Measurements from ENCODE around the gene GET3. TPM values are rescaled to one million over a fixed set of nuclear protein-coding genes. Genes with fewer than 3 reads are reported as not detected.

GET3 gene
- total RNA-seq, 4 donors from 2014 or later = 70.7 to 88.8 (median 83.3) TPM

DNA sequence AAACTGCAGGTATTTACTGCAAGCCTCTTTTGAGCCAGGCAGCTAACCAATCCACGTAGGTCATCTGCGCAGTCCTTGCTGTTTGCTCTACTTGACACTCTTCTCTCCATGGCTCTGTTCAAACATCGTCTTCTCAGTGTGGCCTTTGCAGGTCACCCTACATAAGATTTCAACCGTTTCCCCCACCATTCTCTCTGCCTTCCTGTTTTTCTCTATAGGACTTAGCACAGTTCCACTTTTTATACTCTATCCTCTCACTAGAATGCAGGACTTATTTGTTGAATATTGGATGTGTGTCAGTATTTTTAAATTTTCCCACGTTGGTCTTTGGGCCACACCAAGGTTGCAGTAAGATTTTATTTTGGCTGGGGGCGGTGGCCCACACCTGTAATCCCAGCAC, 39.2 kb upstream of the GET3 start:
- 83 to 85% methylated on average over 6 of the region's 6 CpGs for WGBS, 2 donors
- H3K4me3 ChIP-seq (replicated peaks in 1 of 3) = no peak overlapping the region
- no peak for TF ChIP-seq POLR2A (IDR thresholded peaks at IDR 0.05)
- TF ChIP-seq, protein P1, sequence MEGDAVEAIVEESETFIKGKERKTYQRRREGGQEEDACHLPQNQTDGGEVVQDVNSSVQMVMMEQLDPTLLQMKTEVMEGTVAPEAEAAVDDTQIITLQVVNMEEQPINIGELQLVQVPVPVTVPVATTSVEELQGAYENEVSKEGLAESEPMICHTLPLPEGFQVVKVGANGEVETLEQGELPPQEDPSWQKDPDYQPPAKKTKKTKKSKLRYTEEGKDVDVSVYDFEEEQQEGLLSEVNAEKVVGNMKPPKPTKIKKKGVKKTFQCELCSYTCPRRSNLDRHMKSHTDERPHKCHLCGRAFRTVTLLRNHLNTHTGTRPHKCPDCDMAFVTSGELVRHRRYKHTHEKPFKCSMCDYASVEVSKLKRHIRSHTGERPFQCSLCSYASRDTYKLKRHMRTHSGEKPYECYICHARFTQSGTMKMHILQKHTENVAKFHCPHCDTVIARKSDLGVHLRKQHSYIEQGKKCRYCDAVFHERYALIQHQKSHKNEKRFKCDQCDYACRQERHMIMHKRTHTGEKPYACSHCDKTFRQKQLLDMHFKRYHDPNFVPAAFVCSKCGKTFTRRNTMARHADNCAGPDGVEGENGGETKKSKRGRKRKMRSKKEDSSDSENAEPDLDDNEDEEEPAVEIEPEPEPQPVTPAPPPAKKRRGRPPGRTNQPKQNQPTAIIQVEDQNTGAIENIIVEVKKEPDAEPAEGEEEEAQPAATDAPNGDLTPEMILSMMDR (IDR thresholded peaks at IDR 0.05) = no peak
- H3K27me3 ChIP-seq = no peaks in the 10 kb centered on the region
- H3K4me1 ChIP-seq = peaks cover 8 to 16% of the 10 kb centered on the region in 2 donors
- no peaks in the 10 kb centered on the region for H3K9me3 ChIP-seq
- peaks cover 24 to 29% of the 10 kb centered on the region in 2 donors for H3K36me3 ChIP-seq
- no peak for DNase-seq
- no peak overlapping the region for H3K27ac ChIP-seq
- intact Hi-C loops (cut with DNase I) = no loop called here

DNA sequence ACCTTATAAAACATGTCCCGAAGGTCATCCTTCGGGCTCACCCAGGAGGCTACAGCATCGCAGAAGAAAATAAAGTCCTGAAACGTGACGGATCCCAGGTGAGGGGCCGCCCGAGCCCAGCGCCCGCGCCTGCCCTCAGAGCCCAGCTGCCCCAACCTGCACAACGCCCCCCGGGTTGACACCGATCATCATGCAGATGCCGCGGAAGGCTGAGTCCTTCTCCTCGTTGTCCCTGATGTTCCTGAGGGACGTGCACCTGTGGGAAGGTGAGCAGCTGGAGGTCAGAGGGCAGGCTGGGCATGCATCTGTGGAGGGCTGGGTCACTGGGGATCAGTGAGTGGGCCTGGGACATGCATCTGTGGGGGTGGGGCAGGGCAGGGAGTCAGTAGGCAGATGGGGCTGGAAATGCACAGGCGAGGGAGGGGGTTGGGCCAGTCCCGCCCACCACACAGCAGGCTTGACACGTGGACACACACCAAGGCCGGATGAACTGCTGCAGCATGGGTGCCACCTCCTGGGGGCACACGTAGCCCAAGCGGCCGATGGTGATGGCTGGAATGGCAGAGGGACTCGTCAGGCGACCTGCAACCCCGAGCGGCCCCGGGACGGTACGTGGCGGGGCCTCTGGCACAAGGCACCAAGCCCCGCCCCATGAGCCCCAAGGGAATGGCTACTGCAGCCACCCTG, 35.6 kb upstream of the GET3 start:
- H3K4me1 ChIP-seq = peaks cover 0 to 4% of the 10 kb centered on the region in 2 donors

DNA sequence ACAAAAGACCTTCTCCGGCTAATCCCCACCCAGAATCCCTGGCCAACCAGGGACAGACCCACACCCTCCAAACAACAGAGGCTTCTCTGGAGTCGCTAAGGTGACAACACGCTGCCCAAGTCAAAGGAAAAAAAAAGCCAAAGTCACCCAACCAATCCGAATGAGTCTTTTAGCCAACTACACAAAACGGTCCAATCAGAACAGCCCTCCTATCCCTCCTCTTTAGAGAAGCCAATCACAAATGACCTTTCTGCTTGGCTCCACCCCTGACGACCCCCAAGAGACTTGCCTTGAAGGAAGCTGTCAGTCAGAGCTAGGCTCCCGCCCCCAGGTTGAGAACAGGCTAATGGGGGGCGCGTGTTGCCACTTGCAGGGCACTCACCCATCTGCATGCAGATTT, 34.3 kb upstream of the GET3 start:
- DNase-seq = no peak
- Histone ChIP-seq H3K4me3 (replicated peaks in 1 of 3) (no peak overlapping the region), H3K4me1 (no peaks in the 10 kb centered on the region), H3K27me3 (no peaks in the 10 kb centered on the region), H3K9me3 (no peaks in the 10 kb centered on the region), H3K27ac (no peak overlapping the region), H3K36me3 (peaks cover 64 to 71% of the 10 kb centered on the region in 2 donors)
- WGBS, 2 donors = 65 to 71% methylated on average over 6 to 9 of the region's 9 CpGs
- TF ChIP-seq POLR2A (IDR thresholded peaks at IDR 0.05) = no peak
- TF ChIP-seq, protein P1 (IDR thresholded peaks at IDR 0.05) = no peak
- intact Hi-C loops (cut with DNase I) = no loop called here

More for the DNA sequence above, 35.6 kb upstream of the GET3 start:
- intact Hi-C loops (cut with DNase I) = no loop called here
- DNase-seq = no peak
- WGBS, 2 donors = 93 to 94% methylated on average over 25 to 31 of the region's 33 CpGs
- TF ChIP-seq, protein P1 (IDR thresholded peaks at IDR 0.05) = no peak
- no peak for TF ChIP-seq POLR2A (IDR thresholded peaks at IDR 0.05)
- Histone ChIP-seq H3K36me3 (peaks cover 58 to 63% of the 10 kb centered on the region in 2 donors), H3K9me3 (no peaks in the 10 kb centered on the region), H3K27me3 (no peaks in the 10 kb centered on the region), H3K4me3 (replicated peaks in 1 of 3) (no peak overlapping the region), H3K27ac (no peak overlapping the region)

DNA sequence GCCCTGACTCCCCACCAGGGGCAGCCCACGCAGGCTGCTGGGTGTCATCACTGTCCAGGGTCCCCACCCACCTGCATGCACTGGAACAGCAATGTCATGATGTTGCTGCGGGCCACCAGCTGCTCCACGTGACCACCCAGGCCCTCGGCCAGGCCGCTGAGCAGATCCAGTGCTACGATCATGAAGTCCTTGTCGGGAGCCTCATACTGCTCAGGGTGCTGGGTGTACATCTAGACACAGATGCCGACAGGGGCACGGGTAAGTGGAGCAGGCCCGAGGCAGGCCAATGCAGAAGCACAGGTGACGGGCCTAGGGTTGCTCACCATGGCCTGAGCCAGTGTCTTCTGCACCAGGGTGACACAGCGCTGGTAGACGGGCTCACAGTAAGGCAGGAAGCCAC, 32.1 kb upstream of the GET3 start:
- Histone ChIP-seq H3K4me1 (no peaks in the 10 kb centered on the region), H3K4me3 (replicated peaks in 1 of 3) (no peak overlapping the region), H3K27ac (no peak overlapping the region), H3K27me3 (no peaks in the 10 kb centered on the region), H3K36me3 (peaks cover 81 to 92% of the 10 kb centered on the region in 2 donors), H3K9me3 (no peaks in the 10 kb centered on the region)
- no peak for DNase-seq
- TF ChIP-seq, protein P1 (IDR thresholded peaks at IDR 0.05) = no peak
- intact Hi-C loops (cut with DNase I) = no loop called here
- WGBS, 2 donors = 92 to 100% methylated on average over 3 to 13 of the region's 13 CpGs

DNA sequence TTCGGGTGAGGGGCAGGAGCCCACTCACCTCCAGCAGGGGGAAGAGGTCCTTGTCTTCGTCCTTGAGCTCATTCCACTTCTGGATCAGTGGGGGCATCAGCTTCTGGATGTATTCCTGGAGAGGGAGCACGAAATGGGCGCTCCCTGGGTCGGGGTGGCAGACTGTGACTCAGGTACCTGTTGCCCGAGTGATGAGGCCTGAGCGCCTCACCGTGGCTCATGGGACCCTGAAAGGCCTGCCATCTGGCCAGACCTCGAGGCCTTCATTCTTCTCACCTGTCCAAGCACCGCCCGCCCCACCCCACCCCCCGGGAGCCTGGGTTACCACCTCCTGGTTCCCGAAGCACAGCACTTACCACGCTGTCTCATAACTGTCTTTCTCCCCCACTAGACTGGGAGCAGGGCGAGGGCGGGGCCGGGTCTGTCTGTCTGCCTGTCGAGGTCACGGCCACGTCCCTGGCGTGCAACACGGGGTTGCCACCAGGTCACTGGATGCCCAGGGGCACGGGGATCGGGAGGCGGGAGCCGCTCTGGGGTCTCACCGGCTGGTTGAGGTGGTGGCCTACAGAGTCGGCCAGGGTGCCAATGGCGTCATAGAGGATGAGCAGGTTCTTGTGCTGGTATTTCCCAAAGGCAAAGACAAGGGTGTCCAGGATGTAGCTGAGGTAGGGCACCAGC, 31.5 kb upstream of the GET3 start:
- intact Hi-C loops (cut with DNase I) = no loop called here
- Histone ChIP-seq H3K4me3 (replicated peaks in 1 of 3) (no peak overlapping the region), H3K36me3 (peaks cover 86 to 93% of the 10 kb centered on the region in 2 donors), H3K4me1 (no peaks in the 10 kb centered on the region), H3K27ac (no peak overlapping the region), H3K9me3 (no peaks in the 10 kb centered on the region), H3K27me3 (no peaks in the 10 kb centered on the region)
- no peak for DNase-seq
- WGBS, 2 donors = 91 to 92% methylated on average over 22 to 27 of the region's 29 CpGs
- TF ChIP-seq, protein P1 (IDR thresholded peaks at IDR 0.05) = no peak
- TF ChIP-seq POLR2A (IDR thresholded peaks at IDR 0.05) = no peak

Data from thyroid gland (tissue), 4 donors.